GM19023 (cell line): ENCODE results near the gene ARL15.

Source experiments
- ATAC-seq: cut with Tn5 transposase; IDR thresholded peaks from one replicate; pipeline ENCODE4 v1.9.1; 2021; ENCODE audit warnings: mild to moderate bottlenecking, moderate library complexity; ENCODE audit not compliant: unreplicated experiment

The ARL15 gene

DNA sequence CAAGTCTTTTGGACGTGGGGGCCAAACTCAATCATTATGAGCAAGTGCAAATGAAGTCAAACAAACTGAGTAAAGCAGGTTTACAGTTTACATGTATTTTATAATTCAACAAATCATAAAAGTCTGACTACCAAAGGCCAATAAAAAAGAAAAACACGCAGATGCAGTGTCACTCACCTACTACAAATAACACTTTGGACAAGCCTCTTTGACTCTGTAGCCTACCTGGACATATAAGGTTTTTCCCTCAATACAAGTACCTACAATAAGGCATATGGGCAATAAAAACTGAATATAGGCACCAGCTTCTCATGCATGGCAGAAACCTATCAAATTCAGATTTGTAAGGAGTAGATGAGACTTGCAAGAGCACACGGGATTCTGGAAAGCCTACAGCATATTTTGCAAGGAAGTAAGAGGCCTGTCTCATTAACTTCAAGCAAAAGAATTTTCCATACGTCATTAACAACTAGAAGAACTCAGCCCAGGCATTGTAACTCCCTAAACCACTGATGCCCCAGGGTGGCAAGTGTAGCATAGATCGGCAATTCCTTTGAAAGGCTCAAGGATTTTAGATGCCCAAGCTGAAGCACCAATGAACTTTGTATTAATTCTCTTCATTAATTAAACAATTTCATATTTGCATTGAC is 21.7 kb downstream of the ARL15 start:
- ATAC-seq: no peak

DNA sequence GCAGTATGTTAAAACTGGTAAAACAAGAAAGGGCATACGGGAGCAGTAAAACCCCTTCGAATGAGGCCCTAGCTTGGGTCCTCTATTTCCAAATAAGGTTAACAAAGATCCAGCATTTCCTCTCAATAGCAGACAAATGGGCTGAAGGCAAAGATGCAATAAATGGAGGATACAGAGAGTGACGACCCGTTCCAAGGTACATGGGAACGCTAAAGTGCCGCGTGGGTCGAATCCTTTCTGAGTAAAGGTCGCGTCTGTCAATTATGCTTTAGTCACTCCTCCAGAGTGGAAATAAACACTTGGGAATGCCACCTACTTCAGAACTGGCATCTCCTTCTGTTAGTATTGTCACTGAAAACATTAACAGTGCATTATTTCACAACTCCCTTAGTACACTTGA is 24.7 kb downstream of the ARL15 start:
- ATAC-seq: no peak

DNA sequence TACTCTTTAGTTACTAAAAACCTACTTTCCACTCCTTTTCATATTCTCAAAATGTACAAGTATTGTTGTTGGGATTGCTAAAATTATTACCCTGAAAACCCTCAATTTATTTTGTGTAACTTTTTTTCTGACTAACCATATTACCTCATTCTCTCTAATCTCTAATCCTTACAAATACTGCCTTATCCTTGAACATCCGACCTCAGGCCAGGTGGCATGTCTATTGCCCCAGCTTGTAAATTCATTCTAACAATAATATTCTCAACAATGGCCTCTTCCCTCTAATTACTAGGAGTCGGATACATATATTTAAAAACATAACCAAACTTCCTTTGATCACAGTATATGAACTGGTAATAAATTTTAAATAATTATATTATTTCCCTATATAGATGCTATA is 25.8 kb downstream of the ARL15 start:
- ATAC-seq: no peak

DNA sequence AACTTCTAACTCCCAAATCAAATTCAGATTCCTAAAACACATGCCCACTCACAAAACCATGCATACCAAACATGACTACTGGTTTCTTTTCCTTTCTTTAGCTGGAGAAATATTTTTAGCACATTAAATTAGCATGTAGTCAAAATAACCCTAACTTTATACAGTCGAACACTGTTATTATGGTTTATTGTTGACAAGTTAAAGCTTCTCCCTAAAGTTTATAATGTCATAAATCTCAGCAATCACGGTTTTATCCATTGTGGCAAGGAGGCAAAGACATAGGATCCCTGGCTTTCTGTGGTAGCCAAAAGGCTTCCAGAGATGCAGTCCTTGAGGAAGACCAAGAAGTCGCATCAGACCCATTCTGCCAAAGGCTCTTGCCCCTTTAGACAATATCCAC is 27.5 kb downstream of the ARL15 start:
- no peak for ATAC-seq

DNA sequence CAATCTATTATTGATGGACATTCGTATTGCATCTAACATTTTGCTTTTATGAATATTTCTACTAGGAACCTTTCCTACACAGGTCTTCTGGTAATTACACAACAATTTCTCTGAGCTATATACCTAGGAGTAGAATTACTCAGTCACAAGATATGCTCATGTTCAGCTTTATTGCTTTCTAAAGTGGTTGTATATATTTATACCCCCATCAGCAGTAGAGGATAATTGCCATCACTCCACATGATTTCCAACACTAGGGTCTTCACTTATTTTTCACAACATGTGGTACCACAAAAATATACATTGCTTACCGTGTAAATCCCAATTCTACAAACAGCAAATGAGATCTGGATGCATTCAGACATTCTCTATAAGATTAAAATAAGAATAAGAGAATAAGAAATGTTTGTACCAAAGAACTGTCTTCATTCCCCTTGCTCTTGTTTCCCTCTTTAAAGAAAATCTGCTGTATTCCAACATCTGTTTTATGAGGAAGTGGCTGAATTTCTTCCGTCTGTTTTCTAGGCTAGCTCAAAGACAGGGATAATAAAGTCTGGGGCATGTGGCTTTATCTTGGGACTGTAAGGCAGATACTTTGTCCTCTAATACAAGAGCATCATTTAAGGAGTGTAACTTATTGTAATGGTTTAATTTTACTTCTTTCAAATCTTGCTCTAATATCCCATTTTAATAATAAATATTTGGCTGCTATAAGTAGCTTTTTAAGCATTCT is 28.2 kb downstream of the ARL15 start:
- ATAC-seq: no peak

DNA sequence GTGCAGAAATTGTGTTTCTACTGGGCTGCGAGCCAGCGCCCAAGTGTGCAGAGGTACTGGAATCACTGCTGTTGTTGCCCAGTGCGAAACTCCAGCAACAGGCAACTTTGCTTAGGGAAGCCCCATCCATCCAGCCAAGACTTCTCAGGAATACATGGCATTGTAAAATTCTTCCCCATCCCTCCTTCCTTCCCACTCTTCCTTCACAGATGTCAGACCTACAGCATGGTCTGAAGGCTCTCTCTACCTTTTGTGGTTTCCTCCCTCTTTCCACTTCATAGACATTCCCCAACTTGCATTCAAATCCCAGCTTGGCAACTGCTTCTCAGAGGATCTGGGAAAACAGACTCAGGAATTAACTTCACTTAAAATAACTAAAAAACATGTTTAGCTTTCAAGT is 30.4 kb downstream of the ARL15 start:
- ATAC-seq: no peak

DNA sequence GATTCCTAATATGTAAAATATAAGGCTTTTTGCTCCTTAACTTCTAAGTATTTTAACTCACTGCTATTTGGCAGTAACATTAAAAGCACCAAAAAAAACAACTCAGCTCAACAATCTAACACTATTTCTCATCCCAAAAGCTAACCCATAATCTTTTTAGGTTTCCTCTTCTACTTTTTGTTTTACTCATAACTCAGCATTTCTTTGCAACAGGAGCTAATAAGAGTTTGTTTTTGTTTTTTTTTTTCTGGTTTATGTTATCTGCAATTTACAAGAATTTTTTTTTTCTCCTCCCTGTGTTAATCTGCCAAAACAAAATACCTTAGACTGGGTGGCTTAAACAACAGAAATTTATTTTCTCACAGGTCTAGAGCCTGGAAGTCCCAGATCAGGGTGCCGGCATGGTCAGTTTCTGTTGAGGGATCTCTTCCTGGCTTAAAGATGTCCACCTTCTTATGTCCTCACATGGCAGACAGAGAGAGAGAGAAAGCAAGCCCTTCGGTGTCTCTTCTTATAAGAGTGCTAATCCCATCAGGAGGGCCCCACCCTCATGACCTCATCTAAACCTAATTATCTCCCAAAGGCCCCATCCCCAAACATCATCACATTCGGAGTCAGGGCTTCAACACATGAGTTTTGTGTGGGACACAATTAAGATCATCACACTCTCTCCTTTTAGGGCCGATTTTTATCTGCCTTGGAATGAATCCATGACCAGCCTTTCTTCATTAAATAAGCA is 31.2 kb downstream of the ARL15 start:
- no peak for ATAC-seq

DNA sequence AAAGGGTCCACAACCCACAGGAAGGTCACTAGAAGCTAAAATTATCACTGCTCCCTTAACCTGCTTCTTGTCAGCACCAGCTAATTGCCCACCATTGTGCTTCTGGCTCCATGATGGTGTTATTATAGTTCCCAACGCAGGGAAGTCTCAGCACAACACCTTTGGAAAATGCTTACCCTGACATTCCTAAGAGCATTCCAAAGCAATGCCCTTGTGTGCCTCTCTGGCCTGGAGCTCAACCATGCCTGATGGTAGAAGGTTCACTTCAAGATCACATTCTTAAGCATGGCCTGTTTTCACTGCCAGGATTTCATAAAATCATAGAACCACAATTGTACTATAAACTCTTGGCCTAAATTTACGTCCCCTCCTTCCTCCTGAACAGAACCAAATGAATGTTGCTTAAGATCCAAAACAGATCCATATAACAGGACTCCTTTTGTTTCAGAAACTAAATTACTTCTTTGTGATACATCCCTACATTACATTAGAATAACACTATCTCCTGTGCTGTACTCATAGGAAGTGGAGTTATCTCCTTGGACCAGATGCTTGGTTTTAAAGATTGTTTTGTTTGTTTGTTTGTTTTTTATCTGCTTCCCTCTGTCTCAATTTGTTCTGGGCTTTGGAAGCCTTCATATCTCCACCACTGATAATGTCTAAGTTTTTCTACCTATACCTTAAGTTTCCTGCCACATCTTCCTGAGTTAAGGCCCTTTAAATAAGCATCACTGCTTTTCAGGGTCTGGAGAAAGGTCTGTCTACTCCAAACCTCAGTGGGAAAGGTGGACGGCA is 32.1 kb downstream of the ARL15 start:
- no peak for ATAC-seq

DNA sequence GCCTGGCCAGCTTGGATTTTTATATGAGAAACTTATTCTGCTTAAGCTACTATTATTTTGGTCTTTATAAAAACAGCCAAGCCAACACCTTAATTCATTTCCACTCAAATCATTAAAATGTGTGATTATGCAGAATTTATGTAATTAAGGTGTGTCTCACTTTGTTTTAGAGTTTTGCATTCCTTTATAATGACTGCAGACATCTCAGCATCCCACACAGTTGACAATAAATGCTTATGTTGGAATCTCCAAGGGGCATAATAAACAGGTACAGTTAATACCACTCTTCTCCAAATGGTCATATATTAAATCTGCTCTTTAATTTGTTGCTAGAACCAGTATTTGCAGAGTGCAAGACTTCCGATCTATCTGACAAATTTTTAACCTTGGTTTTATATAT is 34.3 kb downstream of the ARL15 start:
- ATAC-seq: no peak

DNA sequence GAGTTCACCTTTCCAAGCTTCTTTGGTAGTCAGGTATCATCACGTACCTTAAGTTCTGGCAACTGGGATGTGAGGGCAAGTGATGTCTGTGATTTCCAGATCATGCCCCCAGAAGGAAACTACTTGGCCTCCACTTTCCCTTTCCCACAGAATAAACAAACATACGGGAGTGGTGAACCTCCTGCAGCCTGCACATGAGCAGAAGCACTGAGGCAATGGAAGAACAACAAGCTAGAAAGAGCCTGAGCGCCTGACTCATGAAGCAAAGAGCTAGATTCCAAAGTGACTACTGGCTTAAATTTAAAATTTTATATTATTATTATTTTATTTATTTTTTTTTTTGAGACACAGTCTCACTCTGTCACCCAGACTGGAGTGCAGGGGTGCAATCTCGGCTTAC is 35.0 kb downstream of the ARL15 start:
- no peak for ATAC-seq

DNA sequence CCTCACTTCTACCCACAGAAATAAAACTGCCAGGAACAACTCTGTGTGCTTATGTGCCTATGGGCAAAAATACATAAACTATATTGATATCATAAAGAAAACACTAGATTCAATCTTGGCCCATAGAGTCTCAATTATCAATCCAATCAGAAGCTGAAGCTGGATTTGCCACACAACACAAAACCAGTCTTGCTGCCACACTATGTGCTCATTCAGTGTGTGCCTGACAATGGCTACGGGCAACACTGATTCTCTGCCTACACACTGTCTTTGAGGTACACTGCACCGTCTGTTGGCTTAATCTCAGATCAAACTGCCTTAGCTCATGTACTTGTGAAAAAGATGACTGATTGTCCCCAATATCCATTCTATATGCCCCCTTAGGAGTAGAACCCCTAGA is 35.4 kb downstream of the ARL15 start:
- ATAC-seq: no peak

DNA sequence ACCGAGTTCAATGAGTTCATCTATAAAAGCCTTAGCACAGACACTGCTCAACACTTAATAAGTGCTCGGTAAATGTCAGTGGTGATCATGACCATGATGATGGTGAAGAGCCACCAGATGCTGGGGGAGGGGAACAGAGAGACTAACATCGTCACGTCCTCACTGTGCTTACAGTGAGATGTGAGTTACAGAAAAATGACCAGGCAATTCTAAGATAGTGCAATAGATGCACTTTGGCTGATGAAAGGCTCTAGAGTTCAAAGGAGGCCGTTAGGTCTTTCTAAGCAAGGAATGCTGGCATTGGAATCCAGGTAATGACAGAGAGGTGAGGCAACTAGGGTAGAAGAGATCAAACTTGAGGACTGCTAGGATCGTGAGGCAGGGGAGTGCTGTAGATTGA is 36.7 kb downstream of the ARL15 start:
- no peak for ATAC-seq

DNA sequence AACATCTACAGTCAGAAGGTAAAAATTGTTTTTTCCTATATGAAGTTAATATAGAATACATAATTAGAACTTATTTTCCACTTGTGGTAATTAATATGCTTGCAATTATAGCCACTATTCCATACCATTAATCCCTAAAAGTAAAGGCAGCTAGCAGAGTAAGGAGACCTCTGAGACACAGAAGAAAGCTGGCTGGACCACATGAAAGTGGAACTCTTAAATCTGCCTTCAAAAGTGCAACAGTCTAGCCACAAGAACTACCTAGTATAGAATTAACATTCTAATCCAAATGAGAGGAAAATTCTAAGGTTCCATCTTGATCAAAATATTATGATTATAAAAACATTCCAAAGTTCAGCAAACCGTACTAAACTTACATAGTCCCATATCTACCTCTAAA is 37.6 kb downstream of the ARL15 start:
- ATAC-seq: no peak

DNA sequence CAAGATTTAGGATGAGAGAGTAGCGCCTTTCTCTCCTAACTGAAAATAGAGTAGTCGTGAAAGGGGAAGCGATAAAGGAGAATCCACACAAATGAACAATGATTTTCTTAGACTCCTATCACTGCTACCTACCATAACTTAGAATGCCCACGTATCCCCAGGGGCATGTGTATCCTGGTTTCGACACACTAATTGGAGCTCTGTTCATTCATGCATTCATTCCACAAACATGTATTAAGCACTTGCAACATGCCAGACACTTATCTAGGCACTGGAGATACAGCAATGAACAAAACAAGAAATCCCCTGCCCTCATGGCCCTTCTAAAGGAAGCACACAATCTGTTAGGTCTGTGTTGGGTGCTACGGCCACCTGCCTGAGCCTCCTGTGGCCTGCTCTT is 40.0 kb downstream of the ARL15 start:
- ATAC-seq: no peak

DNA sequence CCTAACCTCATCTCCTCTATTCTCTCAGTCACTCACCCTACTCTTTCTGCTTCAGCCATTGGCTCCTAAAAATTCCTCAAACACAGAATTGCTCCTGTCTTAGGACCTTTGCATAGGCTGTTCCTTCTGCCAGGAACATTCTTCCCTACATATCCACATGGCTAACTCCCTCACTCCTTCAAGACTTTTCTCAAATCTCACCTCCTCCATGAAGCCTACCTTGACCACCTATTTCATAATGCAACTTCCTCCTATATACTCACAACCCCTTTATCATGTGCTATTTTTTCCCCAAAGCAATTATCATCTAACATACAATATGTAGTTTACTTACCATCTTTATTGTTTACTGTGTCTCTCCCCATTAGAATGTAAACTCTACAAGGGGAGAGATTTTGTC is 45.8 kb downstream of the ARL15 start:
- no peak for ATAC-seq

DNA sequence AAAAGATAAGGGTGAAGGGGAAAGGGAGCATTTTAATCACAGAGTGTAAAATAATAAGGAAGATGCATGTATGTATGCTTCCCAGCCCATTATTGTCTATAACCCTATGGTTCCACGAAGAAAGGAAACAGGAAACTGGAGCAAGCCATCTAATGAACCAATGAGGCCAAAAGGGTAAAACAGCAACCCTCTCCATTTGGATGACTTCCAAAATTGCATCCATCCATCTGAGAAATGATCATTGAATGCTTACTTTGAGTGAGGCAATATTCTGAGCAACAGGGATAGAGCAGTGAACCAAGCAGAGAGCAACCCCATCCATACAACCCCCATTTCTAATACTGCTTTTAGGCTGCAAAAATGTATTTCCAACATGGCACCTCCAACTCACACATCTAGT is 46.9 kb downstream of the ARL15 start:
- no peak for ATAC-seq

DNA sequence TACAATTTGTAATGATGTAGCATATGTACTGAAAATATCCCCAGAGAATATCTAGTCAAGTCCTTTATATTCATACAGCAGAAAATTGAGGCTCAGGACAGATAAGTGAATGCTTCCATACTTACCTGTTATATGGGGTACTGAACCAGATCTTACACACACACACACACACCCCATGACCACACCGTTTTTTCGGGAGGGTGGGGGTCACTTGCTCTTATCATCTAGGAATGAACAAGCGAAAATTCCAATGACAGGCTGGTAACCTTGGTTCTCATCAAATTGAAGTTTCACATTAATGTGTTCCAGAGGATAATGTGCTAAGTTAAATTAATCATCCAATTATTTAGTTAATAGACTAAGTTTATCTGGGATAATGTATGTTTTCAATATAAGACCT is 48.8 kb downstream of the ARL15 start:
- no peak for ATAC-seq

DNA sequence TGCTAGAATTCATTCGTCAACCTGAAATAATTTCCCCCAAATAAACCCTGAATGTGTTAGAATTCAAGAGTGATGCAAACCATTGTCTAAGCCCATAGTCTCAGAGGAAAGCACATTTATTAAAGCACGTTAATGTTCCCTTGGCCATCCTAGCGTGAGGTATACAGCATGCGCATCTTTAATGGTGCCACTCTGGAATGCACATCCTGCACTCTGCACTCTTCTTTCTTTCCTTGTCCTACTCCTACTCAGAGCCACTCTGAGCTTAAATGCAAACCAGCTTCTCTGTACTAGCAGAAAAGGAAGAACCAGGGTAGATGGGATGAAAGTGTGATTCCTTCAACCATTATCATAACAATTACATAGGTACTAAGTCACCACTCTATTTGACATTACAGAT is 50.4 kb downstream of the ARL15 start:
- ATAC-seq: no peak

DNA sequence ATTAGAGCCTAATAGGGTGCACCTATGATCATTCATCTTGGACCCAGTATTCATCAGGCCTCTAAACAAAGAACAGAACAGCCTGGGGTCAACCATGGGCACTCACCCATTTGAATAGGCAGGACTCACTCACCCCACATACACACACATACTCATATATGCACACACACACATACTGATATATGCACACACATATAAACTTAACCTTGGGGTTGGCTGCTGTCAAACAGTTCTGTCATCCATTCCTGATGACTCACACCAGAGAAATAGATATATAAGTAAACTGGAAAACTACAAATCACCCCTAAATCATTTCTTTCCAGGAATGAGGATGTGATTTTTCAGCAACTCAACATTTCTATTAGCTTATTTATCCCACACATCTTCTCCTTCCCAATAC is 51.3 kb downstream of the ARL15 start:
- no peak for ATAC-seq

DNA sequence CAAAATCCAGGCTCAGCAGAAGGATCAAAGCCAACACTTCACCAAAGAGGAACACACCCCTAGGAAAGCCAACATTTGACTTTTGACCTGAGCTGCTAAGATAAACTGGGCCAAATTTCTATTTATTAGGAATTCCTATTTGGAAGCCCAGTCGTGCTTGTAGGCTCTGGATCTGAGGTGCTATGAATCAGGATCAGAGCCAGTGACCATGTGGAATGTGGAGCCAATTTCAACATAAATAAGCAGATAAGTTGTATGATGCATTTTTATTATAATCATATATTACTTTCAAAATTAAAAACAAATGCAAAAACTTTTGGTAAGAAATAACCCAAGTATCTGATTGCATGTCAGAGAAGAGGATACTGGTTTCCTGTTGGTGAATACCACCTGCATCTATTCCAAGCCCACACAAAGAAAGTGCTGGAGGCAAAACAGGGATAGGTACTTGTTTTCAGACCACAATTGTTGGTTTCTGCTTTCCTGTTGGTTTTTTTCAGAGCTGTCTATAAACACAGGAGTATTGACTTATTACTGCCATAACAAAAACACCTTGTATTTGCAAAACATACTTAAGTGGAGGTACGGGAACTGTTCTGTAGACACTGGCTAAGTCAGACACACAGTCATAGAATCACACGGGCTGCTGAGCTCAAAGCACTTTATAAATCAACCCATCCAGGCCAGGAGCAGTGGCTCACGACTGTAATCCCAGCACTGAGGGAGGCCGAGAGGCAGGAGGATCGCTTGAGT is 52.8 kb downstream of the ARL15 start:
- no peak for ATAC-seq
